Naive thymus-derived CD8-positive, alpha-beta T cell (primary cell): ENCODE measurements around the gene HOXB8. TPM values are rescaled to one million over a fixed set of nuclear protein-coding genes. Genes with fewer than 3 reads are reported as not detected.

Source experiments
- ATAC-seq, 2 donors: fragments of 150-1000 bp; cut with Tn5 transposase in 1 of 2; sonication (Bioruptor Pico), chemical (Tn5 transposase) in 1 of 2; 1 replicate in 1 of 2; 2 replicates in 1 of 2; pipeline ENCODE4 v1.10.0; 2021; ENCODE audit warnings: mild to moderate bottlenecking in 2 of 2, moderate library complexity in 2 of 2
- POLR2A ChIA-PET: fragments of 350-600 bp; sonication (Branson Sonifier 250); formaldehyde crosslinking; loops from one replicate; lab custom pipeline; 2021; ENCODE audit warnings: antibody characterized with exemption; lab: Charles Lee
- DNase-seq, 10 donors: peaks; one replicate each; pipeline versions ENCODE4 v3.0.0 to v3.0.0-alpha.2; 2020 to 2022
- H3K27ac Mint-ChIP-seq, 10 donors: one replicate each; pipeline ENCODE4 v1.8.0; 2020 to 2022; ENCODE audit warnings: mild to moderate bottlenecking in 10 of 10, mixed read lengths in 10 of 10, moderate library complexity in 4 of 10, inconsistent platforms in 1 of 10
- H3K27me3 Mint-ChIP-seq, 5 donors: one replicate each; pipeline ENCODE4 v1.8.0; 2021 to 2022; ENCODE audit warnings: mixed read lengths in 5 of 5
- H3K36me3 Mint-ChIP-seq, 3 donors: one replicate each; pipeline ENCODE4 v1.8.0; 2020 to 2022; ENCODE audit warnings: mixed read lengths in 3 of 3, mild to moderate bottlenecking in 2 of 3, inconsistent platforms in 1 of 3
- H3K4me1 Mint-ChIP-seq, 4 donors: one replicate each; pipeline ENCODE4 v1.8.0; 2021 to 2022; ENCODE audit warnings: mixed read lengths in 4 of 4
- H3K4me3 Mint-ChIP-seq, 10 donors: one replicate each; pipeline ENCODE4 v1.8.0; 2020 to 2022; ENCODE audit warnings: mild to moderate bottlenecking in 10 of 10, mixed read lengths in 10 of 10, moderate library complexity in 6 of 10, inconsistent platforms in 1 of 10
- H3K9me3 Mint-ChIP-seq, 9 donors: one replicate each; pipeline ENCODE4 v1.8.0; 2020 to 2022; ENCODE audit warnings: mixed read lengths in 9 of 9, mild to moderate bottlenecking in 3 of 9, inconsistent platforms in 1 of 9, moderate library complexity in 1 of 9
- polyA plus RNA-seq, 3 donors: library from polyadenylated mRNA; unstranded; fragments of 300-500 nt; fragmentation: Illumina TruSeq; gene quantifications; one replicate each; pipeline ENCODE4 v1.2.3, GENCODE V29; 2021
- total RNA-seq, 8 experiments: library from RNA in 2 of 8; stranded (reverse) in 2 of 8; gene quantifications; one replicate each; pipeline ENCODE4 v1.2.3 and lab custom pipeline; 2021 to 2026

HOXB8 gene
- total and polyA plus RNA-seq, 5 experiments from 2014 or later = not detected

DNA sequence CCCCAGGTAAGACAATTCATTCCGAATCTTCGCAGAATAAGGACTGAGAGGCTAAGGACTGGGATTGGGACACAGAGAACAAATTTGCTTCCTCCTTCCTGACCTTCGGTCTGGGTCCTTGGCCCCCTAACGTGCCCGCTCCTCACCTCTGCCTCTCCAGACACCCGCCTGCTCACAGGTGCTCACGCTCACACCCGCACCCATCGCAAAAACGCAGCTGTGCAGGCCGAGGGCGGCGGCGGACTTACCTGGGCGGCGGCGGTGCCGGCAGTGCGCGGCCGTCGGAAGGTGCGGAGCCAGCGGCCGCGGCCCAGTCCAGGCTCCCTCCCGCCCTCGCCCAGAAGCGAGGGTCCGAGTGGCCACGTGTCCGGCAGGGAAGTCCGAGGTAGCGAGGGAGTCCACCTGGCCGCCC lies 18.2 kb upstream of the HOXB8 start:
- no peak overlapping the region for H3K27ac Mint-ChIP-seq
- H3K27me3 Mint-ChIP-seq = peaks cover 32 to 99% (median 81%) of the 10 kb centered on the region in 5 donors
- peaks cover 2 to 15% (median 9%) of the 10 kb centered on the region in 4 donors for H3K4me1 Mint-ChIP-seq
- H3K9me3 Mint-ChIP-seq = no peaks in the 10 kb centered on the region
- ATAC-seq = no peak
- peak overlapping the region in 1 of 10 donors; percentile 57 for H3K4me3 Mint-ChIP-seq
- peaks cover 0 to 4% (median 3%) of the 10 kb centered on the region in 3 donors for H3K36me3 Mint-ChIP-seq
- POLR2A ChIA-PET = no interaction called here
- DNase-seq = peak in 1 of 10 donors; percentile 49

DNA sequence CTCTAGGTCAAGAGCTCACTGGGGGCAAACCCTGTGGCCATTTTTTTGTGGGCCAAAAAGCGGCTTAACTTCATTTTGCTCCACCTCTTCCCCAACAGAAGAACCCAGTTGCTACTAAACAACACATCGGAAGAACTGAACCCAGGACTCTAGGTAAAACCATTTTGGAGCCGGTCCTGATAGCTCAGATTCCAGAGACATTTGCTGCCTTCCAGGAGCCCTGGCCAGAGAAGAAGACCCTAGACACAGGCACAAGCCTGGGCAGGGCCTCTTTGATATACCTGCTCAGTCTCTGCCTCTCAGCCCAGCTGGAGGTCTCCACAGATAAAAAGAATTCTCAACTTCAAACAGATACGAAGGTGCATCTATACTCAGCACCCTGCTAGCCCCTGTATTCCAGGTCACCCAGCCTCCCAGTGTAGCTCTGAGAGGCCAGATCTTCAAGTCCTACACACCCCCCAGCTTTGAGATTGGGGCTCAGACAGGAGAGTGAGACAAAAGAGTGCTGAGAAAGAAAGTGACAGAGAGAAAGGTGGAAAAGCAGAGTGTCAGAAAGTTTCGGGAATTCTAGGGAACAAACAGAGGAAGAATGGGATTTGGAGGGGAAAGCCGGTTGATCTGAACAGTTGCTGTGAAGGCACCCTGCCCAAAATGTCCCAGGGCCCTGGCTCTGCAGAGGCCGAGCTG lies 17.6 kb upstream of the HOXB8 start:
- H3K27ac Mint-ChIP-seq = no peak overlapping the region
- peak overlapping the region in 7 of 10 donors; percentile 18 to 66 (median 41) for H3K4me3 Mint-ChIP-seq

GRCh38 chr17:48631693-48632578 lies 16.8 kb upstream of the HOXB8 start:
- no peak for ATAC-seq
- POLR2A ChIA-PET = no interaction called here
- DNase-seq = no peak
- H3K4me1 Mint-ChIP-seq = peaks cover 5 to 16% (median 10%) of the 10 kb centered on the region in 4 donors
- H3K27me3 Mint-ChIP-seq = peaks cover 34 to 99% (median 79%) of the 10 kb centered on the region in 5 donors
- peaks cover 0 to 4% (median 3%) of the 10 kb centered on the region in 3 donors for H3K36me3 Mint-ChIP-seq
- H3K4me3 Mint-ChIP-seq = no peak overlapping the region
- H3K9me3 Mint-ChIP-seq = no peaks in the 10 kb centered on the region
- no peak overlapping the region for H3K27ac Mint-ChIP-seq

More for the DNA sequence above, 17.6 kb upstream of the HOXB8 start:
- Mint-ChIP-seq H3K9me3 (no peaks in the 10 kb centered on the region), H3K27me3 (peaks cover 34 to 99% (median 81%) of the 10 kb centered on the region in 5 donors), H3K36me3 (peaks cover 0 to 4% (median 3%) of the 10 kb centered on the region in 3 donors), H3K4me1 (peaks cover 4 to 15% (median 9%) of the 10 kb centered on the region in 4 donors)
- DNase-seq = no peak
- ATAC-seq = no peak
- POLR2A ChIA-PET = no interaction called here

DNA sequence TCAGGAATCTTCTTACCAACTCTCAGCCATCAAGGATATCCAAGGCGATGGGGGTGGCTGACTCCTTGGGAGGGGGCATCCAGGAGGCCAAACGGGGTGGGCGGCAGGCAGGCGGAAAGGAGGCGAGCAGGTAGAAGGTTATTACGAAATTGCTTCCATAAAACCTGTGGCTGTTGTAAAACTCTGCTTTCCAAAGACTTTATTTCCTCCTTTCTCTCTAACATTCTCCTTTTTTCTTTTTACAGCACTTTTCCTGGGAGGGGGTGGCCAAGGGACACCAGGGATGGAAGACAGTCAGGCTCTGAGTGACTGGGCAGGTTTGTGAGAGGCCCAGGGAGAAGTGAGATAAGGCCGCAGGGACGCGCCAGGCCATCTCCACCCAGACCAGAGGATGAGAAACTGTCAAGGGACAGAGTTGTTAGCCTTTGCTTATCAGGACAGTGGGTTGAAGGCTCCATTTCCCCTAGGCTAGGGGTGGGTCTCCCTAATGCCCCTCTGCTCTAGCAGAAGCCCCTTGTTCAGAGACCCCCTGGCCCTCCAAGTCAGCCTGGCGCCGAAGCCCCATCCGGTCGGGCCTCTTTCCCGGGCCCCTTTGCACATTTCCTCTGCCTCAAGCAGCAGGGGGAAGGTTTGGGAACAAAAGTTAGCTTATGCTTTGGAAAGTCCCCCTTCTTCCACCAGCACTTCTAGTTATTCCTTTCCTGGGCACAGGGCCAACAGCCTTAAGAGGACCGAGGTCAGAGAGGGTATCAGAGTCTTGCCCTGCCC lies 16.0 kb upstream of the HOXB8 start:
- Mint-ChIP-seq H3K27ac (no peak overlapping the region), H3K27me3 (peaks cover 37 to 98% (median 80%) of the 10 kb centered on the region in 5 donors), H3K9me3 (no peaks in the 10 kb centered on the region), H3K4me3 (no peak overlapping the region), H3K36me3 (peaks cover 0 to 6% (median 4%) of the 10 kb centered on the region in 3 donors), H3K4me1 (peaks cover 8 to 16% (median 12%) of the 10 kb centered on the region in 4 donors)
- DNase-seq (no peak), ATAC-seq (no peak)
- POLR2A ChIA-PET = no interaction called here

- POLR2A ChIA-PET = no interaction called here
- ATAC-seq = no peak
- DNase-seq = no peak
- peak overlapping the region in 1 of 10 donors; percentile 58 for H3K27ac Mint-ChIP-seq
- H3K4me3 Mint-ChIP-seq = no peak overlapping the region
- H3K4me1 Mint-ChIP-seq = peaks cover 9 to 18% (median 15%) of the 10 kb centered on the region in 4 donors
- no peaks in the 10 kb centered on the region for H3K9me3 Mint-ChIP-seq
- H3K36me3 Mint-ChIP-seq = peaks cover 0 to 6% (median 4%) of the 10 kb centered on the region in 3 donors
- peaks cover 37 to 98% (median 75%) of the 10 kb centered on the region in 5 donors for H3K27me3 Mint-ChIP-seq
These were observed 15.2 kb upstream of the HOXB8 start for GRCh38 chr17:48630009-48630924.

DNA sequence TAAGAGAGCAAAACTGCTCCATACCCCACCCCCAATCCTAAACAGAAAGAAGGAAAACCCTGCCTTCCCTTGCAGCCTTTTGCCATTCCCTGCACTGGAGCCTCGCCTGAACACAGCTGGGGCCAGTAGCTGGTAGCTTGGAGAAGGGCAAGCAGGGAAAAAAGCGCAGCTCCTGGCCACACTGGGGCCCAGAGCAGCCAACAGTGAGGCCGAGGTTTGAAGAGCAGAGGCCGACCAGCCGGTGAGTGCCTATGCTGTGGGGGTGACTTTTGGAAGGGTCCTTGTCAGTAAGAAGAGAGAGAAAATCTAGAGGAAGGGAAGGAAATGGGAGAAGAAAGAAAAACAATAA lies 14.3 kb upstream of the HOXB8 start:
- H3K4me3 Mint-ChIP-seq = no peak overlapping the region
- no peaks in the 10 kb centered on the region for H3K9me3 Mint-ChIP-seq
- peaks cover 0 to 6% (median 4%) of the 10 kb centered on the region in 3 donors for H3K36me3 Mint-ChIP-seq
- peak overlapping the region in 1 of 10 donors; percentile 78 for H3K27ac Mint-ChIP-seq
- ATAC-seq (no peak), DNase-seq (no peak)
- peaks cover 38 to 96% (median 69%) of the 10 kb centered on the region in 5 donors for H3K27me3 Mint-ChIP-seq
- POLR2A ChIA-PET = no interaction called here
- peaks cover 9 to 20% (median 15%) of the 10 kb centered on the region in 4 donors for H3K4me1 Mint-ChIP-seq

DNA sequence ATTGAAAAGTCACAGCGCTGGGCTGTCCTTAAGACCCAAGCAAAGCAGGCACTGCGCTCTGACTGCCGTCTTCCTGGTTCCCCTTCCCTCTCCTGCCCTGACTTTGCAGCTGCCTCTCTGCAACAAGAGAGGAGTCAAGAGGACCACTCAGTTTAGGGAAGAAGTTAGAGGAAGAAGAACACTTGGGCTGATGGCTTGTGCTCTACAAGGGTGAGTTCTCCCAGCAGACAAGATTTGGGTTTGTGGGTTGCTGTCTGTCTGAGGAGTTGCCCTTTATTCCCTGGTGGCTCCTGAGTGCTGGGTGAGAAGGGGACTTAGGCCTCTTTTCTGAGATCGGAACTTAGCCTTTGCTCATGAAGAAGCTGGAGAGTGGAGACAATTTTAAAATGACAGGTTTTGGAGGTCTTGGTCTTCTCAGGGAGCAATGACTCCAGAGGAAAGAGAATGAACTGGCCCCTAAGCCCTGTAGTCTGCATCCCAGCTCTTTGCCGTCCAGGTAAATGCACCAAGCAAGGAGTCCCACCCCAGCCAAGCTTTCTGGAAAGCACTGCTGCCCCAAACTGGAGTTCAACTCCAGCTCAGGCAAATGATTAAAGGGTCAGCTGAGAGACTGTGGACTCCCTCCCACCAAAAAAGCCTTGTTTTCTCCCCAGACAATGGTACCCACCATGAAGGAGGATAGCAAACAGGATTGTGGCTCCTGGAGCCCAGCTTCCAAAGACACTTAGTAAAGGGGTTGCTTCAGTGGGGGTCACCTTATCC lies 13.7 kb upstream of the HOXB8 start:
- no peaks in the 10 kb centered on the region for H3K9me3 Mint-ChIP-seq
- ATAC-seq (no peak), DNase-seq (no peak)
- H3K27me3 Mint-ChIP-seq = peaks cover 41 to 96% (median 72%) of the 10 kb centered on the region in 5 donors
- POLR2A ChIA-PET = no interaction called here
- no peak overlapping the region for H3K4me3 Mint-ChIP-seq
- H3K4me1 Mint-ChIP-seq = peaks cover 9 to 20% (median 15%) of the 10 kb centered on the region in 4 donors
- peak overlapping the region in 1 of 10 donors; percentile 56 for H3K27ac Mint-ChIP-seq
- peaks cover 0 to 6% (median 4%) of the 10 kb centered on the region in 3 donors for H3K36me3 Mint-ChIP-seq

DNA sequence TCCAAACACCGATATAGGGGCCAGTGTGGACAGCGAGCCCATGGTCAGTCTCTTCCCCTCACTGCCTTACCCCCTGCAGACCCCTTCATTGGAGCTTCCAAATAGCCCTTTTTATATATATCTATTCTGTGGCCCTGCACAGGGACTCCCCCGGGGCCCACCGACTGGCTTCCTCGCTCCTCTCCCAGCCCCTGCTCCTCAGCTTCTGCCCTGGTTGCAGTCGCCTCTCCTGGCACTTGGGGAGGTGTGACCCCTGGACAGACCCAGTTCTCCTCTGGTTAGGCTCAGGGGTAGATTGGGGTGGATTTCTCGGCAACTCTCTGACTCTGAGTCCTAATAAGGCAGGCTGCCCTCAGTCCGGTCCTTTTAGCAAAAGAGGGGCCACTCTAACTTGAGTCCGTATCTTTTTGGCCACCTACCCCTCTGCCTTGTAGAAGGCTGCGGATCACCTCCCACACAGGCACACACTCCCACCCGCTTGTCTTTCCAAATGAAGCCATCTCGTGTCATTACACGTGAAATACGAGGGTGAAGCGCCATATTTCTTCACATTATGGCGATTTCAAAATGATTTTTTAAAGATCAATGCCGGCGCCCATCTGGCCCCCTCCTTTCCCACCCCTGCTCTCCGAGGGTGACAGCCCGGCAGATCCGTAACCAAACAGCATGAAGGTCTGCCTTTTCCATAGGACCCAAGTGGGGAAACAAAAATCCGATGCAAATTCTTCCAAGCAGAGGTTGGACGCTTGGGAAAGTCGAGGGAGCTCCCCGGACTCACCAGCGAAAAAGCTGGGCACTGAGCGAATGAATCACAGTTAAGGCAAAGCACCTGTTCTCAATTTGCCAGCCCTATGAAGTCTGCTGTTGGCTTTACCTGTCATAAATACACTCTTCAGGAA lies 12.8 kb upstream of the HOXB8 start:
- H3K4me3 Mint-ChIP-seq = peak overlapping the region in 4 of 10 donors; percentile 18 to 49 (median 32)
- peaks cover 0 to 5% (median 2%) of the 10 kb centered on the region in 3 donors for H3K36me3 Mint-ChIP-seq
- H3K27ac Mint-ChIP-seq = peak overlapping the region in 1 of 10 donors; percentile 77
- H3K4me1 Mint-ChIP-seq = peaks cover 9 to 19% (median 15%) of the 10 kb centered on the region in 4 donors
- no peak for DNase-seq
- H3K27me3 Mint-ChIP-seq = peaks cover 47 to 96% (median 78%) of the 10 kb centered on the region in 5 donors
- ATAC-seq = no peak
- POLR2A ChIA-PET = interaction anchor here (1.1 kb wide), 1 partner anchor 9 kb away, joined by 3 read pairs; no protein-coding TSS in a partner anchor
- H3K9me3 Mint-ChIP-seq = no peaks in the 10 kb centered on the region

- ATAC-seq (no peak), DNase-seq (no peak)
- peak overlapping the region; percentile 7 to 87 (median 83) for H3K4me3 Mint-ChIP-seq
- POLR2A ChIA-PET = interaction anchor here (1.0 to 1.1 kb wide), 2 partner anchors 9 kb away, joined by 3 read pairs; no protein-coding TSS in a partner anchor
- H3K9me3 Mint-ChIP-seq = no peaks in the 10 kb centered on the region
- H3K4me1 Mint-ChIP-seq = peaks cover 9 to 18% (median 13%) of the 10 kb centered on the region in 4 donors
- peak overlapping the region in 3 of 10 donors; percentile 29 to 43 (median 39) for H3K27ac Mint-ChIP-seq
- H3K36me3 Mint-ChIP-seq = peaks cover 0 to 3% (median 0%) of the 10 kb centered on the region in 3 donors
- peaks cover 50 to 96% (median 78%) of the 10 kb centered on the region in 5 donors for H3K27me3 Mint-ChIP-seq
These were observed 12.1 kb upstream of the HOXB8 start for GRCh38 chr17:48627118-48627597.
